Body of pancreas (tissue), 4 donors: ENCODE measurements around the gene RECQL5.

Experiments used
- POLR2A ChIP-seq, 3 donors: fragments of 450-650 bp; IDR thresholded peaks; one replicate each; pipeline ENCODE4 v1.6.1; 2016; ENCODE audit warnings: antibody characterized with exemption in 3 of 3, mild to moderate bottlenecking in 2 of 3
- TF ChIP-seq, protein P1 (sequence below), 7 experiments: fragments of 450-650 bp in 4 of 7; fragments of 200-600 bp in 3 of 7; sonication (generic) in 3 of 7; IDR thresholded peaks; one replicate each; pipeline ENCODE4 v1.5.1; 2016 to 2019; ENCODE audit warnings: antibody characterized with exemption in 7 of 7

DNA sequence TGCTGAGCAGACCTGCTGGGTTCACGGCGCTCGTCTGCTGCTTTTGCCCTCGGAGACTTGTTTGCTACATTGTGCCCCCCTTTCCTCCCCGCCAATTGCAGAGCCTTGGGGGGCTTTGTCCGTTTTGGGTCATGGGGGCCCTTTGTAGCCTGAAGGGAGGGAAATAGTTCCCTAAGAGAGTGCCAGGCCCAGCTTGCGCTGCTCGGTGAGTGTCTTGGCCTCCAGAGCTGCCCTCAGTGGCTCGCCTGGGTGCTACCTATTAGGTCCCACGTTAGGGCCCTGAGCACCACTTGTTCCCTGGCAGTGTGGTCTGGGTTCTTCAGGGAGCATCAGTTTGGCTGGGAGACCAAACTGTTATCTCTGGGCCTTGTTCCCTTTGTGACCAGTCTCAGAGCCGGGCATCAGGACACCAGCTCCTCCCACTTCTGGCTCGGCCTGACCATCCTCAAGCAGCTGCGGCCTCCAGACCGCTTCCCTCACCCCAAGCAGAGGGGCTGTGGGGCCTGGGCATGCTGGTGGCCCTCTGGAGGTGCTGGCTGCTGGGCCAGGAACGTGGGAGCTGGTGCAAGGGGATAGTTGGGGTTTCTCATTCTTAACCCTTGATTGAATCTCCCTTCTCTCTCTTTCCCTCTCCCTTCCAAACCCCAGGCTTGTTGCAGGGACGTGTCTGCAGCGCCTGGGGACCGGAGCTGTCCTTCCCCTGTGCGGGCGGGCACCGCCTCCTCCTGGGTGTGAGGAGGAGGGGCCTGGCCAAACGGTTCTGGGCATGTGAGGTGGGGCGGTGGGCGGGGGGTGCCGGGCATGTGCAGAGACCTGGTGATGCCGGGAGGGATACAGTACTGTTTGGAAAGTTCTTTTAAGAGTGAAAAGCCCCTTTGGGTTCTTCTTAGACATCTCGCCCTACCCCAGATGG is 38.3 kb upstream of the RECQL5 start:
- TF ChIP-seq, protein P1, sequence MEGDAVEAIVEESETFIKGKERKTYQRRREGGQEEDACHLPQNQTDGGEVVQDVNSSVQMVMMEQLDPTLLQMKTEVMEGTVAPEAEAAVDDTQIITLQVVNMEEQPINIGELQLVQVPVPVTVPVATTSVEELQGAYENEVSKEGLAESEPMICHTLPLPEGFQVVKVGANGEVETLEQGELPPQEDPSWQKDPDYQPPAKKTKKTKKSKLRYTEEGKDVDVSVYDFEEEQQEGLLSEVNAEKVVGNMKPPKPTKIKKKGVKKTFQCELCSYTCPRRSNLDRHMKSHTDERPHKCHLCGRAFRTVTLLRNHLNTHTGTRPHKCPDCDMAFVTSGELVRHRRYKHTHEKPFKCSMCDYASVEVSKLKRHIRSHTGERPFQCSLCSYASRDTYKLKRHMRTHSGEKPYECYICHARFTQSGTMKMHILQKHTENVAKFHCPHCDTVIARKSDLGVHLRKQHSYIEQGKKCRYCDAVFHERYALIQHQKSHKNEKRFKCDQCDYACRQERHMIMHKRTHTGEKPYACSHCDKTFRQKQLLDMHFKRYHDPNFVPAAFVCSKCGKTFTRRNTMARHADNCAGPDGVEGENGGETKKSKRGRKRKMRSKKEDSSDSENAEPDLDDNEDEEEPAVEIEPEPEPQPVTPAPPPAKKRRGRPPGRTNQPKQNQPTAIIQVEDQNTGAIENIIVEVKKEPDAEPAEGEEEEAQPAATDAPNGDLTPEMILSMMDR (IDR thresholded peaks at IDR 0.05), result no peak
- no peak for TF ChIP-seq POLR2A (IDR thresholded peaks at IDR 0.05)
